Fibroblast of mammary gland (primary cell): ENCODE measurements around the gene FAM110A.
"Not testable (repeated sequence)": the region's sequence is repeated elsewhere in the genome, so short reads cannot be mapped to it uniquely, and the experiment has no call there.

ENCODE experiments used
- DNase-seq: peaks from one replicate; pipeline ENCODE4 v3.0.0-alpha.2; 2010; ENCODE audit warnings: low read depth
- H3K4me3 ChIP-seq: 2 replicates; pipeline ENCODE4 v1.5.1; 2011; ENCODE audit warnings: low read depth, mild to moderate bottlenecking, low read length, moderate library complexity; ENCODE audit not compliant: control insufficient read depth
- TF ChIP-seq, protein P1 (sequence below): conservative IDR thresholded peaks from 2 replicates; pipeline ENCODE4 v1.5.1; 2011; ENCODE audit warnings: low read depth, low read length, inconsistent platforms; ENCODE audit not compliant: control insufficient read depth, insufficient read depth

The FAM110A gene

GRCh38 chr20:805713-806112, 27.8 kb upstream of the FAM110A start:
- H3K4me3 ChIP-seq = no peak overlapping the region
- peak; percentile 36 for DNase-seq
- TF ChIP-seq, protein P1, sequence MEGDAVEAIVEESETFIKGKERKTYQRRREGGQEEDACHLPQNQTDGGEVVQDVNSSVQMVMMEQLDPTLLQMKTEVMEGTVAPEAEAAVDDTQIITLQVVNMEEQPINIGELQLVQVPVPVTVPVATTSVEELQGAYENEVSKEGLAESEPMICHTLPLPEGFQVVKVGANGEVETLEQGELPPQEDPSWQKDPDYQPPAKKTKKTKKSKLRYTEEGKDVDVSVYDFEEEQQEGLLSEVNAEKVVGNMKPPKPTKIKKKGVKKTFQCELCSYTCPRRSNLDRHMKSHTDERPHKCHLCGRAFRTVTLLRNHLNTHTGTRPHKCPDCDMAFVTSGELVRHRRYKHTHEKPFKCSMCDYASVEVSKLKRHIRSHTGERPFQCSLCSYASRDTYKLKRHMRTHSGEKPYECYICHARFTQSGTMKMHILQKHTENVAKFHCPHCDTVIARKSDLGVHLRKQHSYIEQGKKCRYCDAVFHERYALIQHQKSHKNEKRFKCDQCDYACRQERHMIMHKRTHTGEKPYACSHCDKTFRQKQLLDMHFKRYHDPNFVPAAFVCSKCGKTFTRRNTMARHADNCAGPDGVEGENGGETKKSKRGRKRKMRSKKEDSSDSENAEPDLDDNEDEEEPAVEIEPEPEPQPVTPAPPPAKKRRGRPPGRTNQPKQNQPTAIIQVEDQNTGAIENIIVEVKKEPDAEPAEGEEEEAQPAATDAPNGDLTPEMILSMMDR = no peak

- not testable (repeated sequence) for DNase-seq, H3K4me3 ChIP-seq
Observed at GRCh38 chr20:811776-812434, 21.6 kb upstream of the FAM110A start.

- not testable (repeated sequence) for H3K4me3 ChIP-seq, DNase-seq
Observed at GRCh38 chr20:812435-812814, 21.1 kb upstream of the FAM110A start.

GRCh38 chr20:813390-813789, 20.1 kb upstream of the FAM110A start:
- no peak for DNase-seq
- H3K4me3 ChIP-seq = no peak overlapping the region
- TF ChIP-seq, protein P1 = no peak

GRCh38 chr20:815226-815625, 18.3 kb upstream of the FAM110A start:
- TF ChIP-seq, protein P1 = no peak
- H3K4me3 ChIP-seq = no peak overlapping the region
- no peak for DNase-seq

- TF ChIP-seq, protein P1 = peak; percentile 98
- peak; percentile 56 for DNase-seq
- H3K4me3 ChIP-seq = no peak overlapping the region
Observed at GRCh38 chr20:815914-816606, 17.5 kb upstream of the FAM110A start.

DNA sequence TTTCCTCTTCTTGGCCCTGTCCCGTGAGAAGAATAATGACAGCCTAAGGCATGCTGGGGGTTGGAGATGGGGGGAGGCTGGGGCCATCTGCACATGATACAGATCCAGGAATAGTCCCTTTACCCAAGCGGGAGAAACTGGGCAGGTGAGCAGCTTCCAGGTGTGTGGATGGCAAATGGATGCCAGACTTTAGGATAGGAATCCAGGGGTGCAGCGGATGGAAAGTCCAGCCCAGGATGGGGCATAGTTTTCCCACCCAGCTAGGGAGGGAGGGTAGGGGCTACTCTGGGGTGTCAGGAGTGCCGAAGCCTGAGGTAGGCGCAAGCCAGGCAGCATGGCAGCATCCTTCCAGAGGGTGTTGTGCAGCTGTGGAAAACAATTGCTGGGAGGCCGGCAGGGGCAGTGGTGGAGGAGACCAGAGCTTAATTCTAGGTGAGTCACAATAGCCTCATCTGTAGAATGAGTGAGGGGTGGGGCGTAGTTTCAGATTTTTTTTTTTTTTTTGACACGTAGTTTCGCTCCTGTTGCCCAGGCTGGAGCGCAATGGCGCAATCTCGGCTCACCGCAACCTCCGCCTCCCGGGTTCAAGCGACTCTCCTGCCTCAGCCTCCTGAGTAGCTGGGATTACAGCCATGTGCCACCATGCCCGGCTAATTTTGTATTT, 15.4 kb upstream of the FAM110A start:
- TF ChIP-seq, protein P1 = no peak
- no peak overlapping the region for H3K4me3 ChIP-seq
- peak; percentile 8 for DNase-seq
